ENCODE data around the gene CYP19A1.

DNA sequence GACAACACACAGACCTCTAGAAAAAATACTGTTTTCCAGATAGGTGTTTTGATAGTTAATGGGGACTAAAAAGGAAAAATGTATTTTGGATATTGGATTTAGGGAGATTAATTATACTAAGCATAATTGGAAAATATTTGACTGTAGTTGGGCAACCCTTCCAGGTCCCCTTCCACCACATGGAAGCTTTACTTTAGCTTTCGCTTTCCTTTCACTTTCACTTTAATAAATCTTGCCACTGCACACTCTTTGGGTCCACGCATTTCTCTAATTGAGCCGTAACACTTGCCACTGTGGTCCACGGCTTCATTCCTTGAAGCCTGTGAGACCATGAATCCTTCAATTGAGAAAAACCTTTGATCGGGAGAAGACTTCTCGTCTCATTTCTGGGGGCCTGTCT lies 18.6 kb upstream of the CYP19A1 start:
- TF ChIP-seq, protein P1, sequence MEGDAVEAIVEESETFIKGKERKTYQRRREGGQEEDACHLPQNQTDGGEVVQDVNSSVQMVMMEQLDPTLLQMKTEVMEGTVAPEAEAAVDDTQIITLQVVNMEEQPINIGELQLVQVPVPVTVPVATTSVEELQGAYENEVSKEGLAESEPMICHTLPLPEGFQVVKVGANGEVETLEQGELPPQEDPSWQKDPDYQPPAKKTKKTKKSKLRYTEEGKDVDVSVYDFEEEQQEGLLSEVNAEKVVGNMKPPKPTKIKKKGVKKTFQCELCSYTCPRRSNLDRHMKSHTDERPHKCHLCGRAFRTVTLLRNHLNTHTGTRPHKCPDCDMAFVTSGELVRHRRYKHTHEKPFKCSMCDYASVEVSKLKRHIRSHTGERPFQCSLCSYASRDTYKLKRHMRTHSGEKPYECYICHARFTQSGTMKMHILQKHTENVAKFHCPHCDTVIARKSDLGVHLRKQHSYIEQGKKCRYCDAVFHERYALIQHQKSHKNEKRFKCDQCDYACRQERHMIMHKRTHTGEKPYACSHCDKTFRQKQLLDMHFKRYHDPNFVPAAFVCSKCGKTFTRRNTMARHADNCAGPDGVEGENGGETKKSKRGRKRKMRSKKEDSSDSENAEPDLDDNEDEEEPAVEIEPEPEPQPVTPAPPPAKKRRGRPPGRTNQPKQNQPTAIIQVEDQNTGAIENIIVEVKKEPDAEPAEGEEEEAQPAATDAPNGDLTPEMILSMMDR (IDR thresholded peaks at IDR 0.05): no peak
- TF ChIP-seq EZH2 (IDR thresholded peaks at IDR 0.05; ENCODE audit: borderline replicate concordance, insufficient read depth, low read depth, low read length, poor library complexity, severe bottlenecking): no peak
